H9 (cell line): ENCODE measurements around the gene GSTK1. TPM values are rescaled to one million over a fixed set of nuclear protein-coding genes. Genes with fewer than 3 reads are reported as not detected.

Experiments used
- DNase-seq: peaks from one replicate; pipeline ENCODE4 v3.0.0-alpha.2; 2017
- H2AFZ ChIP-seq: one replicate; pipeline ENCODE4 v1.6.1; 2013; ENCODE audit warnings: mild to moderate bottlenecking, low read length, control low read depth, moderate library complexity
- H2AK5ac ChIP-seq: 2 replicates; pipeline ENCODE4 v1.6.1; 2013; ENCODE audit warnings: low read length, control low read depth, mixed read lengths; ENCODE audit not compliant: insufficient read length
- H2BK120ac ChIP-seq: one replicate; pipeline ENCODE4 v1.6.1; 2013; ENCODE audit warnings: low read depth, mild to moderate bottlenecking, low read length, control low read depth, inconsistent platforms; ENCODE audit not compliant: poor library complexity, severe bottlenecking
- H2BK12ac ChIP-seq: 2 replicates; pipeline ENCODE4 v1.6.1; 2013; ENCODE audit warnings: low read length, control low read depth, mixed read lengths, low read depth; ENCODE audit not compliant: insufficient read length
- H2BK15ac ChIP-seq: 2 replicates; pipeline ENCODE4 v1.6.1; 2013; ENCODE audit warnings: low read depth, low read length, control low read depth
- H2BK20ac ChIP-seq: one replicate; pipeline ENCODE4 v1.6.1; 2013; ENCODE audit warnings: low read depth, mild to moderate bottlenecking, low read length, control low read depth, inconsistent platforms; ENCODE audit not compliant: poor library complexity, severe bottlenecking
- H2BK5ac ChIP-seq: 2 replicates; pipeline ENCODE4 v1.6.1; 2013; ENCODE audit warnings: low read length, control low read depth, mixed read lengths; ENCODE audit not compliant: insufficient read length
- H3K14ac ChIP-seq: 2 replicates; pipeline ENCODE4 v1.6.1; 2013; ENCODE audit warnings: low read length, control low read depth; ENCODE audit not compliant: insufficient read depth
- H3K18ac ChIP-seq: 2 replicates; pipeline ENCODE4 v1.6.1; 2013; ENCODE audit warnings: low read depth, mild to moderate bottlenecking, mixed read lengths, low read length, control low read depth; ENCODE audit not compliant: insufficient read length
- H3K23ac ChIP-seq: 2 replicates; pipeline ENCODE4 v1.6.1; 2013; ENCODE audit warnings: low read length, control low read depth, mixed read lengths, low read depth; ENCODE audit not compliant: insufficient read length
- H3K23me2 ChIP-seq: 2 replicates; pipeline ENCODE4 v1.6.1; 2013; ENCODE audit warnings: low read depth, mild to moderate bottlenecking, mixed read lengths, low read length, control low read depth; ENCODE audit not compliant: insufficient read length, poor library complexity, severe bottlenecking
- H3K27ac ChIP-seq: 2 replicates; pipeline ENCODE4 v1.5.1; 2013; ENCODE audit warnings: low read length, control low read depth, mixed read lengths, low read depth; ENCODE audit not compliant: insufficient read length
- H3K27me3 ChIP-seq: 2 replicates; pipeline ENCODE4 v1.6.1; 2013; ENCODE audit warnings: low read length, control low read depth, inconsistent platforms; ENCODE audit not compliant: insufficient read depth
- H3K4ac ChIP-seq: 2 replicates; pipeline ENCODE4 v1.6.1; 2013; ENCODE audit warnings: low read depth, mild to moderate bottlenecking, control low read depth, inconsistent platforms, low read length, moderate library complexity
- H3K4me1 ChIP-seq: 2 replicates; pipeline ENCODE4 v1.6.1; 2013; ENCODE audit warnings: low read length, control low read depth, inconsistent platforms; ENCODE audit not compliant: insufficient read depth
- H3K4me2 ChIP-seq: 2 replicates; pipeline ENCODE4 v1.6.1; 2013; ENCODE audit warnings: low read length, control low read depth, mixed read lengths; ENCODE audit not compliant: insufficient read length, insufficient read depth
- H3K56ac ChIP-seq: 2 replicates; pipeline ENCODE4 v1.6.1; 2013; ENCODE audit warnings: low read depth, mild to moderate bottlenecking, mixed read lengths, low read length, control low read depth; ENCODE audit not compliant: insufficient read length
- H3K79me1 ChIP-seq: 2 replicates; pipeline ENCODE4 v1.6.1; 2013; ENCODE audit warnings: low read depth, mild to moderate bottlenecking, moderate library complexity, low read length, control low read depth, inconsistent platforms; ENCODE audit not compliant: insufficient read depth, poor library complexity, severe bottlenecking
- H3K79me2 ChIP-seq: 2 replicates; pipeline ENCODE4 v1.6.1; 2013; ENCODE audit warnings: low read length, control low read depth, inconsistent platforms; ENCODE audit not compliant: insufficient read depth
- H3K9ac ChIP-seq: 2 replicates; pipeline ENCODE4 v1.6.1; 2013; ENCODE audit warnings: low read length, control low read depth, mixed read lengths; ENCODE audit not compliant: insufficient read length; ENCODE audit errors: extremely low read depth
- H3K9me3 ChIP-seq: one replicate; pipeline ENCODE4 v1.6.1; 2013; ENCODE audit warnings: low read depth, low read length, inconsistent platforms; ENCODE audit not compliant: control insufficient read depth
- H3T11ph ChIP-seq: one replicate; pipeline ENCODE4 v1.6.1; 2013; ENCODE audit warnings: mild to moderate bottlenecking, low read length, control low read depth, inconsistent platforms
- H4K20me1 ChIP-seq: one replicate; pipeline ENCODE4 v1.6.1; 2013; ENCODE audit not compliant: control insufficient read depth, insufficient read length, insufficient read depth
- H4K5ac ChIP-seq: 2 replicates; pipeline ENCODE4 v1.6.1; 2013; ENCODE audit warnings: low read depth, mild to moderate bottlenecking, mixed read lengths, low read length, control low read depth; ENCODE audit not compliant: insufficient read length
- H4K8ac ChIP-seq: replicated peaks from 2 replicates; pipeline ENCODE4 v1.6.1; 2013; ENCODE audit warnings: low read length, control low read depth, mixed read lengths, low read depth; ENCODE audit not compliant: insufficient read length
- H4K91ac ChIP-seq: 2 replicates; pipeline ENCODE4 v1.6.1; 2013; ENCODE audit warnings: low read depth, mild to moderate bottlenecking, moderate library complexity, mixed read lengths, low read length, control low read depth; ENCODE audit not compliant: insufficient read length
- H3K27ac Mint-ChIP-seq, 3 experiments: 2 replicates in 2 of 3; 3 replicates in 1 of 3; pipeline ENCODE4 v1.8.0; 2020 to 2021; ENCODE audit warnings: mixed read lengths in 3 of 3, mild to moderate bottlenecking in 1 of 3, moderate library complexity in 1 of 3
- H3K27me3 Mint-ChIP-seq: 2 replicates; pipeline ENCODE4 v1.8.0; 2021; ENCODE audit warnings: low read depth, mild to moderate bottlenecking, moderate library complexity, mixed read lengths
- H3K36me3 Mint-ChIP-seq, 3 experiments: 2 replicates in 2 of 3; 3 replicates in 1 of 3; pipeline ENCODE4 v1.8.0; 2020 to 2021; ENCODE audit warnings: low read depth in 3 of 3, mixed read lengths in 3 of 3; ENCODE audit not compliant: insufficient read depth in 1 of 3
- H3K4me1 Mint-ChIP-seq, 2 experiments: 2 replicates each; pipeline ENCODE4 v1.8.0; 2020; ENCODE audit warnings: mixed read lengths in 2 of 2
- H3K4me3 Mint-ChIP-seq, 2 experiments: 2 replicates in 1 of 2; 3 replicates in 1 of 2; pipeline ENCODE4 v1.8.0; 2020 to 2021; ENCODE audit warnings: mild to moderate bottlenecking in 2 of 2, mixed read lengths in 2 of 2, moderate library complexity in 1 of 2
- H3K9me3 Mint-ChIP-seq, 2 experiments: 2 replicates in 1 of 2; 3 replicates in 1 of 2; pipeline ENCODE4 v1.8.0; 2020; ENCODE audit warnings: mild to moderate bottlenecking in 2 of 2, mixed read lengths in 2 of 2, moderate library complexity in 1 of 2
- total RNA-seq: library from RNA; stranded (reverse); gene quantifications from 2 replicates; pipeline ENCODE4 v1.2.1, GENCODE V29; 2021
- TF ChIP-seq, protein P1 (sequence below): fragments of 200-600 bp; sonication (generic); conservative IDR thresholded peaks from 3 replicates; pipeline ENCODE4 v1.8.0; 2021; ENCODE audit warnings: antibody characterized with exemption, mild to moderate bottlenecking

GSTK1 gene
- total RNA-seq, 1 experiment from 2014 or later: 36.1 TPM

GRCh38 chr7:143295870-143296269 is 32.6 kb downstream of the GSTK1 start:
- Histone ChIP-seq H4K8ac (no peak overlapping the region), H3K27ac (no peak overlapping the region), H2BK20ac (no peak overlapping the region), H3K27me3 (no peaks in the 10 kb centered on the region), H3K23ac (no peak overlapping the region), H3K9ac (no peak overlapping the region), H4K5ac (no peak overlapping the region), H2AFZ (no peak overlapping the region), H3T11ph (no peak overlapping the region), H3K4me2 (no peak overlapping the region), H4K20me1 (no peaks in the 10 kb centered on the region), H2BK15ac (no peak overlapping the region), H3K4me1 (no peaks in the 10 kb centered on the region), H2BK12ac (no peak overlapping the region), H4K91ac (no peak overlapping the region), H2AK5ac (no peak overlapping the region), H2BK120ac (no peak overlapping the region), H3K23me2 (no peaks in the 10 kb centered on the region), H3K4ac (no peak overlapping the region), H3K14ac (no peak overlapping the region), H3K79me1 (no peaks in the 10 kb centered on the region), H3K9me3 (no peaks in the 10 kb centered on the region), H3K79me2 (0 out of 2 replicates have a peak, but pooled peaks cover 2% of the 10 kb centered on the region), H2BK5ac (no peak overlapping the region), H3K18ac (no peak overlapping the region), H3K56ac (no peak overlapping the region)
- Mint-ChIP-seq H3K4me3 (no peak overlapping the region), H3K27ac (no peak overlapping the region), H3K27me3 (no peaks in the 10 kb centered on the region; the same call in 1 of the 2 replicates), H3K36me3 (peaks cover 72 to 95% (median 95%) of the 10 kb centered on the region in 3 experiments), H3K4me1 (no peaks in the 10 kb centered on the region), H3K9me3 (no peaks in the 10 kb centered on the region)
- DNase-seq: no peak
- TF ChIP-seq, protein P1, sequence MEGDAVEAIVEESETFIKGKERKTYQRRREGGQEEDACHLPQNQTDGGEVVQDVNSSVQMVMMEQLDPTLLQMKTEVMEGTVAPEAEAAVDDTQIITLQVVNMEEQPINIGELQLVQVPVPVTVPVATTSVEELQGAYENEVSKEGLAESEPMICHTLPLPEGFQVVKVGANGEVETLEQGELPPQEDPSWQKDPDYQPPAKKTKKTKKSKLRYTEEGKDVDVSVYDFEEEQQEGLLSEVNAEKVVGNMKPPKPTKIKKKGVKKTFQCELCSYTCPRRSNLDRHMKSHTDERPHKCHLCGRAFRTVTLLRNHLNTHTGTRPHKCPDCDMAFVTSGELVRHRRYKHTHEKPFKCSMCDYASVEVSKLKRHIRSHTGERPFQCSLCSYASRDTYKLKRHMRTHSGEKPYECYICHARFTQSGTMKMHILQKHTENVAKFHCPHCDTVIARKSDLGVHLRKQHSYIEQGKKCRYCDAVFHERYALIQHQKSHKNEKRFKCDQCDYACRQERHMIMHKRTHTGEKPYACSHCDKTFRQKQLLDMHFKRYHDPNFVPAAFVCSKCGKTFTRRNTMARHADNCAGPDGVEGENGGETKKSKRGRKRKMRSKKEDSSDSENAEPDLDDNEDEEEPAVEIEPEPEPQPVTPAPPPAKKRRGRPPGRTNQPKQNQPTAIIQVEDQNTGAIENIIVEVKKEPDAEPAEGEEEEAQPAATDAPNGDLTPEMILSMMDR: no peak
